Measurements from ENCODE around the gene TRANK1.

GRCh38 chr3:36937492-36937891 lies 7.4 kb downstream of the TRANK1 start:
- TF ChIP-seq, protein P1, sequence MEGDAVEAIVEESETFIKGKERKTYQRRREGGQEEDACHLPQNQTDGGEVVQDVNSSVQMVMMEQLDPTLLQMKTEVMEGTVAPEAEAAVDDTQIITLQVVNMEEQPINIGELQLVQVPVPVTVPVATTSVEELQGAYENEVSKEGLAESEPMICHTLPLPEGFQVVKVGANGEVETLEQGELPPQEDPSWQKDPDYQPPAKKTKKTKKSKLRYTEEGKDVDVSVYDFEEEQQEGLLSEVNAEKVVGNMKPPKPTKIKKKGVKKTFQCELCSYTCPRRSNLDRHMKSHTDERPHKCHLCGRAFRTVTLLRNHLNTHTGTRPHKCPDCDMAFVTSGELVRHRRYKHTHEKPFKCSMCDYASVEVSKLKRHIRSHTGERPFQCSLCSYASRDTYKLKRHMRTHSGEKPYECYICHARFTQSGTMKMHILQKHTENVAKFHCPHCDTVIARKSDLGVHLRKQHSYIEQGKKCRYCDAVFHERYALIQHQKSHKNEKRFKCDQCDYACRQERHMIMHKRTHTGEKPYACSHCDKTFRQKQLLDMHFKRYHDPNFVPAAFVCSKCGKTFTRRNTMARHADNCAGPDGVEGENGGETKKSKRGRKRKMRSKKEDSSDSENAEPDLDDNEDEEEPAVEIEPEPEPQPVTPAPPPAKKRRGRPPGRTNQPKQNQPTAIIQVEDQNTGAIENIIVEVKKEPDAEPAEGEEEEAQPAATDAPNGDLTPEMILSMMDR (optimal IDR thresholded peaks at IDR 0.05 in 1 of 3, IDR thresholded peaks at IDR 0.05 in 1 of 3, conservative IDR thresholded peaks at IDR 0.05 in 1 of 3; ENCODE audit: extremely low read depth in 1 of 3, insufficient read depth in 2 of 3, low read length in 3 of 3), result no peak
- TF ChIP-seq EZH2 (IDR thresholded peaks at IDR 0.05; ENCODE audit: low read length), result no peak

Measured in keratinocyte (primary cell).